Stomach (tissue), 4 donors: ENCODE measurements around the gene SEMA3D.

Source experiments
- EP300 ChIP-seq: sonication (generic); formaldehyde crosslinking; IDR thresholded peaks from one replicate; pipeline ENCODE4 v1.6.1; 2017; ENCODE audit warnings: antibody characterized with exemption
- POLR2A ChIP-seq, 4 donors: fragments of 450-650 bp; IDR thresholded peaks; one replicate each; pipeline ENCODE4 v1.6.1; 2016; ENCODE audit warnings: antibody characterized with exemption in 4 of 4, control low read depth in 2 of 4, mild to moderate bottlenecking in 1 of 4, moderate library complexity in 1 of 4
- POLR2AphosphoS5 ChIP-seq, 3 donors: sonication (generic); formaldehyde crosslinking; IDR thresholded peaks; one replicate each; pipeline ENCODE4 v1.6.1; 2016; ENCODE audit warnings: antibody characterized with exemption in 3 of 3
- TF ChIP-seq, protein P1 (sequence below), 7 experiments: fragments of 450-650 bp in 4 of 7; fragments of 200-600 bp in 3 of 7; sonication (generic) in 3 of 7; IDR thresholded peaks; one replicate each; pipeline ENCODE4 v1.5.1; 2016 to 2019; ENCODE audit warnings: antibody characterized with exemption in 7 of 7, control low read depth in 2 of 7, mild to moderate bottlenecking in 1 of 7

DNA sequence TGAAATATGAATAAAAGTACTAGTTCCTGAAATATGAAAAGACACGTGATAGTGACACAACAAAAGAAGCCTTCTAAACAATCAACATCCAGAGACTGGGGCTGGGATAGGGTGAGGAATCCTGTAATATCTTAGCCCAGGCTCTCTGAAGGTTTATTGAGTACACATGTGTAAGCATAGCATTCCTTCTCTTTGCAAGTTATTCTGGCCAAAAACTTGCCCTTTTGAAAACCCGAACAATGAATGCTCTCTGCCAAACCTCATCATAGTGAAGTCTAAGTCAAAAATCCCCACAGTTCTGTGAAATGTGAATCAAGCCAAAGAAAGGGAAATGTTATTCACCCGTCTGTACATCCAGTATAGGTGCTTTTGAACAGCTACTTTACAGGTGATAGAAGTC is 11.6 kb downstream of the SEMA3D start:
- TF ChIP-seq, protein P1, sequence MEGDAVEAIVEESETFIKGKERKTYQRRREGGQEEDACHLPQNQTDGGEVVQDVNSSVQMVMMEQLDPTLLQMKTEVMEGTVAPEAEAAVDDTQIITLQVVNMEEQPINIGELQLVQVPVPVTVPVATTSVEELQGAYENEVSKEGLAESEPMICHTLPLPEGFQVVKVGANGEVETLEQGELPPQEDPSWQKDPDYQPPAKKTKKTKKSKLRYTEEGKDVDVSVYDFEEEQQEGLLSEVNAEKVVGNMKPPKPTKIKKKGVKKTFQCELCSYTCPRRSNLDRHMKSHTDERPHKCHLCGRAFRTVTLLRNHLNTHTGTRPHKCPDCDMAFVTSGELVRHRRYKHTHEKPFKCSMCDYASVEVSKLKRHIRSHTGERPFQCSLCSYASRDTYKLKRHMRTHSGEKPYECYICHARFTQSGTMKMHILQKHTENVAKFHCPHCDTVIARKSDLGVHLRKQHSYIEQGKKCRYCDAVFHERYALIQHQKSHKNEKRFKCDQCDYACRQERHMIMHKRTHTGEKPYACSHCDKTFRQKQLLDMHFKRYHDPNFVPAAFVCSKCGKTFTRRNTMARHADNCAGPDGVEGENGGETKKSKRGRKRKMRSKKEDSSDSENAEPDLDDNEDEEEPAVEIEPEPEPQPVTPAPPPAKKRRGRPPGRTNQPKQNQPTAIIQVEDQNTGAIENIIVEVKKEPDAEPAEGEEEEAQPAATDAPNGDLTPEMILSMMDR (IDR thresholded peaks at IDR 0.05): no peak
- TF ChIP-seq EP300: no peak
- TF ChIP-seq POLR2A (IDR thresholded peaks at IDR 0.05): no peak
- TF ChIP-seq POLR2AphosphoS5 (IDR thresholded peaks at IDR 0.05): no peak
